BLaER1 treated with 17β-estradiol and CSF1 and Interleukin-3, amounts not matched to agents 10 nM and 100 nM (cell line): ENCODE measurements around the gene WDR86.

Source experiments
- H3K27ac ChIP-seq, 11 experiments: shearing (Covaris generic); formaldehyde crosslinking; 2 replicates each; pipeline ENCODE4 v1.8.1; 2022
- H3K27me3 ChIP-seq, 11 experiments: shearing (Covaris generic); formaldehyde crosslinking; 2 replicates each; pipeline ENCODE4 v1.8.1; 2022
- H3K36me3 ChIP-seq, 11 experiments: shearing (Covaris generic); formaldehyde crosslinking; 2 replicates each; pipeline ENCODE4 v1.8.1; 2022
- H3K4me1 ChIP-seq, 10 experiments: shearing (Covaris generic); formaldehyde crosslinking; 2 replicates each; pipeline ENCODE4 v1.8.1; 2022
- H3K4me2 ChIP-seq, 11 experiments: shearing (Covaris generic); formaldehyde crosslinking; 2 replicates each; pipeline ENCODE4 v1.8.1; 2022
- H3K4me3 ChIP-seq, 10 experiments: shearing (Covaris generic); formaldehyde crosslinking; 2 replicates each; pipeline ENCODE4 v1.8.1; 2022
- H3K9ac ChIP-seq, 11 experiments: shearing (Covaris generic); formaldehyde crosslinking; 2 replicates each; pipeline ENCODE4 v1.8.1; 2022
- H3K9me3 ChIP-seq, 11 experiments: shearing (Covaris generic); formaldehyde crosslinking; replicated peaks in 1 of 11; 2 replicates each; pipeline ENCODE4 v1.8.1; 2022
- H4K20me1 ChIP-seq, 11 experiments: shearing (Covaris generic); formaldehyde crosslinking; 2 replicates each; pipeline ENCODE4 v1.8.1; 2022
- Cebpa-rat ChIP-seq, 11 experiments: shearing (Covaris generic); IDR thresholded peaks; 2 replicates each; pipeline ENCODE4 v1.8.1; 2022

WDR86 gene

GRCh38 chr7:151361193-151361959, 48.5 kb downstream of the WDR86 start:
- no peak for TF ChIP-seq Cebpa-rat (IDR thresholded peaks at IDR 0.05)
- peaks cover 0 to 10% (median 0%) of the 10 kb centered on the region in 11 experiments; a peak in 3 of 22 replicates for H4K20me1 ChIP-seq
- H3K4me2 ChIP-seq: no peak overlapping the region
- peaks cover 59 to 75% (median 68%) of the 10 kb centered on the region in 11 experiments for H3K36me3 ChIP-seq
- H3K9me3 ChIP-seq: no peaks in the 10 kb centered on the region
- H3K9ac ChIP-seq: no peak overlapping the region
- no peak overlapping the region for H3K27ac ChIP-seq
- H3K4me3 ChIP-seq: no peak overlapping the region
- H3K27me3 ChIP-seq: no peaks in the 10 kb centered on the region
- H3K4me1 ChIP-seq: peaks cover 0 to 11% (median 0%) of the 10 kb centered on the region in 10 experiments; a peak in 6 of 20 replicates

GRCh38 chr7:151352512-151352911, 57.3 kb downstream of the WDR86 start:
- H3K4me2 ChIP-seq: peak overlapping the region; percentile 78 to 97 (median 88)
- peak overlapping the region in 1 of 10 experiments; percentile 10; a peak in 1 of 20 replicates for H3K4me3 ChIP-seq
- H3K9me3 ChIP-seq: no peaks in the 10 kb centered on the region
- peak overlapping the region in 8 of 11 experiments; percentile 24 to 55 (median 42); a peak in 8 of 22 replicates for H3K9ac ChIP-seq
- H3K27me3 ChIP-seq: no peaks in the 10 kb centered on the region
- H4K20me1 ChIP-seq: no peaks in the 10 kb centered on the region
- peaks cover 46 to 70% (median 56%) of the 10 kb centered on the region in 11 experiments for H3K36me3 ChIP-seq
- peak overlapping the region; percentile 27 to 70 (median 55); a peak in 20 of 22 replicates for H3K27ac ChIP-seq
- TF ChIP-seq Cebpa-rat (IDR thresholded peaks at IDR 0.05): no peak
- H3K4me1 ChIP-seq: peaks cover 40 to 58% (median 51%) of the 10 kb centered on the region in 10 experiments

- H3K4me3 ChIP-seq: peak overlapping the region in 7 of 10 experiments; percentile 10 to 52 (median 28); a peak in 8 of 20 replicates
- no peaks in the 10 kb centered on the region for H3K27me3 ChIP-seq
- H3K4me1 ChIP-seq: peaks cover 40 to 58% (median 51%) of the 10 kb centered on the region in 10 experiments
- peaks cover 46 to 70% (median 56%) of the 10 kb centered on the region in 11 experiments for H3K36me3 ChIP-seq
- peak overlapping the region; percentile 27 to 70 (median 55); a peak in 21 of 22 replicates for H3K27ac ChIP-seq
- no peak for TF ChIP-seq Cebpa-rat (IDR thresholded peaks at IDR 0.05)
- peak overlapping the region; percentile 14 to 55 (median 45); a peak in 14 of 22 replicates for H3K9ac ChIP-seq
- no peaks in the 10 kb centered on the region for H3K9me3 ChIP-seq
- no peaks in the 10 kb centered on the region for H4K20me1 ChIP-seq
- peak overlapping the region; percentile 78 to 97 (median 88) for H3K4me2 ChIP-seq
Observed at GRCh38 chr7:151351967-151352366, 57.9 kb downstream of the WDR86 start.

GRCh38 chr7:151351027-151351426, 58.8 kb downstream of the WDR86 start:
- Histone ChIP-seq H3K9me3 (no peaks in the 10 kb centered on the region), H3K4me3 (no peak overlapping the region), H3K4me2 (peak overlapping the region; percentile 78 to 97 (median 88)), H4K20me1 (no peaks in the 10 kb centered on the region), H3K36me3 (peaks cover 46 to 70% (median 56%) of the 10 kb centered on the region in 11 experiments), H3K4me1 (peaks cover 40 to 58% (median 51%) of the 10 kb centered on the region in 10 experiments), H3K27ac (peak overlapping the region in 9 of 11 experiments; percentile 27 to 70 (median 55); a peak in 7 of 22 replicates), H3K9ac (peak overlapping the region in 6 of 11 experiments; percentile 24 to 55 (median 42); a peak in 10 of 22 replicates), H3K27me3 (no peaks in the 10 kb centered on the region)
- TF ChIP-seq Cebpa-rat (IDR thresholded peaks at IDR 0.05): no peak

GRCh38 chr7:151349507-151349853, 60.4 kb downstream of the WDR86 start:
- Histone ChIP-seq H3K4me3 (peak overlapping the region; percentile 48 to 69 (median 58)), H3K36me3 (peaks cover 39 to 63% (median 51%) of the 10 kb centered on the region in 11 experiments), H3K9ac (peak overlapping the region; percentile 33 to 75 (median 66); a peak in 20 of 22 replicates)

GRCh38 chr7:151348970-151349369, 60.9 kb downstream of the WDR86 start:
- Histone ChIP-seq H4K20me1 (no peaks in the 10 kb centered on the region), H3K27ac (peak overlapping the region in 10 of 11 experiments; percentile 47 to 74 (median 70); a peak in 19 of 22 replicates), H3K4me2 (peak overlapping the region; percentile 80 to 99 (median 90)), H3K27me3 (no peaks in the 10 kb centered on the region), H3K9me3 (no peaks in the 10 kb centered on the region), H3K36me3 (peaks cover 37 to 58% (median 46%) of the 10 kb centered on the region in 11 experiments), H3K4me3 (peak overlapping the region in 6 of 10 experiments; percentile 50 to 69 (median 58); a peak in 4 of 20 replicates), H3K9ac (peak overlapping the region in 9 of 11 experiments; percentile 57 to 75 (median 68); a peak in 16 of 22 replicates), H3K4me1 (peaks cover 40 to 74% (median 54%) of the 10 kb centered on the region in 10 experiments)
- no peak for TF ChIP-seq Cebpa-rat (IDR thresholded peaks at IDR 0.05)

More at GRCh38 chr7:151349507-151349853, 60.4 kb downstream of the WDR86 start:
- Histone ChIP-seq H3K4me2 (peak overlapping the region; percentile 80 to 99 (median 90)), H3K27me3 (no peaks in the 10 kb centered on the region), H4K20me1 (no peaks in the 10 kb centered on the region), H3K9me3 (no peaks in the 10 kb centered on the region), H3K27ac (peak overlapping the region; percentile 47 to 74 (median 70); a peak in 21 of 22 replicates), H3K4me1 (peaks cover 40 to 72% (median 53%) of the 10 kb centered on the region in 10 experiments)
- TF ChIP-seq Cebpa-rat (IDR thresholded peaks at IDR 0.05): no peak

- no peak overlapping the region for H3K27ac ChIP-seq
- H3K36me3 ChIP-seq: peaks cover 26 to 49% (median 34%) of the 10 kb centered on the region in 11 experiments
Observed at GRCh38 chr7:151347200-151347599, 62.6 kb downstream of the WDR86 start.

GRCh38 chr7:151346470-151346769, 63.4 kb downstream of the WDR86 start:
- Histone ChIP-seq H3K27me3 (no peaks in the 10 kb centered on the region), H3K36me3 (peaks cover 26 to 47% (median 32%) of the 10 kb centered on the region in 11 experiments), H3K27ac (no peak overlapping the region), H3K4me1 (peaks cover 37 to 61% (median 45%) of the 10 kb centered on the region in 10 experiments), H4K20me1 (no peaks in the 10 kb centered on the region; a peak in 1 of 22 replicates), H3K9me3 (no peaks in the 10 kb centered on the region), H3K9ac (0 out of 22 replicates have a peak overlapping the region, but pooled peaks of 1 of the 11 experiments have one; percentile 29), H3K4me3 (no peak overlapping the region), H3K4me2 (no peak overlapping the region)
- TF ChIP-seq Cebpa-rat (IDR thresholded peaks at IDR 0.05): no peak

More at GRCh38 chr7:151347200-151347599, 62.6 kb downstream of the WDR86 start:
- Histone ChIP-seq H3K9ac (no peak overlapping the region), H3K9me3 (no peaks in the 10 kb centered on the region), H4K20me1 (no peaks in the 10 kb centered on the region; a peak in 1 of 22 replicates), H3K4me1 (peaks cover 44 to 69% (median 52%) of the 10 kb centered on the region in 10 experiments), H3K27me3 (no peaks in the 10 kb centered on the region), H3K4me2 (no peak overlapping the region), H3K4me3 (no peak overlapping the region)
- no peak for TF ChIP-seq Cebpa-rat (IDR thresholded peaks at IDR 0.05)
